ENCODE results near the gene MAN2A1. TPM values are rescaled to one million over a fixed set of nuclear protein-coding genes. Genes with fewer than 3 reads are reported as not detected.

MAN2A1 gene
- total RNA-seq, 1 experiment from 2014 or later = 21.8 TPM

GRCh38 chr5:109678447-109678846, 11.3 kb upstream of the MAN2A1 start:
- no peaks in the 10 kb centered on the region for H3K79me2 ChIP-seq (ENCODE audit: low read length)
- no peak for TF ChIP-seq CTCF (conservative IDR thresholded peaks at IDR 0.05; ENCODE audit: low read depth, low read length)
- no peak for TF ChIP-seq EZH2phosphoT487 (IDR thresholded peaks at IDR 0.05; ENCODE audit: borderline replicate concordance, low read length)
- no peak for TF ChIP-seq EZH2 (IDR thresholded peaks at IDR 0.05; ENCODE audit: low read length, unreplicated experiment)
- H3K27ac ChIP-seq (ENCODE audit: low read length) = no peak overlapping the region
- ChIA-PET POLR2A (ENCODE audit: unreplicated experiment) (no interaction called here), CTCF (no interaction called here)
- no peaks in the 10 kb centered on the region for H4K20me1 ChIP-seq (ENCODE audit: low read length)
- H3F3A ChIP-seq (ENCODE audit: low read length, unreplicated experiment) = no peaks in the 10 kb centered on the region
- no peaks in the 10 kb centered on the region for H3K36me3 ChIP-seq (ENCODE audit: low read depth, low read length)
- no peak overlapping the region for H2AFZ ChIP-seq (ENCODE audit: low read length)
- no peak overlapping the region for H3K4me3 ChIP-seq (ENCODE audit: low read length)
- intact Hi-C loops (cut with micrococcal nuclease) = no loop called here
- H3K4me2 ChIP-seq (ENCODE audit: low read length) = no peak overlapping the region
- no peaks in the 10 kb centered on the region for H3K9me3 ChIP-seq (ENCODE audit: low read length)
- DNase-seq = no peak
- no peak overlapping the region for H3K9ac ChIP-seq (ENCODE audit: low read length)
- BruUV-seq (replicated peaks) = no TSS peak
- no peak for ATAC-seq
- H3K9me2 ChIP-seq (replicated peaks; ENCODE audit: low read length) = no peaks in the 10 kb centered on the region
- peaks cover 16% of the 10 kb centered on the region for H3K4me1 ChIP-seq (ENCODE audit: insufficient read depth, low read length)
- no peaks in the 10 kb centered on the region for H3K27me3 ChIP-seq (ENCODE audit: low read length)

GRCh38 chr5:109681763-109682162, 8.0 kb upstream of the MAN2A1 start:
- POLR2A ChIA-PET (ENCODE audit: unreplicated experiment) = interaction anchor here (0.6 kb wide), 2 partner anchors 17 to 311 kb away, joined by 3 read pairs; no protein-coding TSS in a partner anchor

More at GRCh38 chr5:109681763-109682162, 8.0 kb upstream of the MAN2A1 start:
- H3K27me3 ChIP-seq (ENCODE audit: low read length) = no peaks in the 10 kb centered on the region
- no peaks in the 10 kb centered on the region for H3F3A ChIP-seq (ENCODE audit: low read length, unreplicated experiment)
- DNase-seq (peak; percentile 68), ATAC-seq (peak; percentile 94)
- no TSS peak for BruUV-seq (replicated peaks)
- TF ChIP-seq EZH2phosphoT487 (IDR thresholded peaks at IDR 0.05; ENCODE audit: borderline replicate concordance, low read length) (no peak), EZH2 (IDR thresholded peaks at IDR 0.05; ENCODE audit: low read length, unreplicated experiment) (no peak), CTCF (conservative IDR thresholded peaks at IDR 0.05; ENCODE audit: low read depth, low read length) (no peak)
- peak overlapping the region; percentile 49; the same call in 1 of the 2 replicates for H3K4me2 ChIP-seq (ENCODE audit: low read length)
- no peaks in the 10 kb centered on the region for H4K20me1 ChIP-seq (ENCODE audit: low read length)
- H2AFZ ChIP-seq (ENCODE audit: low read length) = no peak overlapping the region
- H3K36me3 ChIP-seq (ENCODE audit: low read depth, low read length) = no peaks in the 10 kb centered on the region
- no peaks in the 10 kb centered on the region for H3K9me2 ChIP-seq (replicated peaks; ENCODE audit: low read length)
- H3K9me3 ChIP-seq (ENCODE audit: low read length) = no peaks in the 10 kb centered on the region
- no peak overlapping the region for H3K4me3 ChIP-seq (ENCODE audit: low read length)
- peak overlapping the region; percentile 73 for H3K27ac ChIP-seq (ENCODE audit: low read length)
- CTCF ChIA-PET = interaction anchor here (0.5 to 0.7 kb wide), 3 partner anchors 162 to 943 kb away, joined by 3 read pairs; no protein-coding TSS in a partner anchor
- no peaks in the 10 kb centered on the region for H3K79me2 ChIP-seq (ENCODE audit: low read length)
- peaks cover 16% of the 10 kb centered on the region for H3K4me1 ChIP-seq (ENCODE audit: insufficient read depth, low read length)
- intact Hi-C loops (cut with micrococcal nuclease) = loop anchor here (10.0 kb wide), 1 partner anchor 87 kb away; no protein-coding TSS in a partner anchor
- no peak overlapping the region for H3K9ac ChIP-seq (ENCODE audit: low read length)
